GM23248 (cell line): ENCODE measurements around the gene DNAJB5.

Experiments
- EZH2 ChIP-seq: fragments of 200-600 bp; sonication (generic); IDR thresholded peaks from 2 replicates; pipeline ENCODE4 v1.6.1; 2018; ENCODE audit warnings: antibody characterized with exemption, mild to moderate bottlenecking; ENCODE audit not compliant: insufficient read depth, poor library complexity, severe bottlenecking
- EZH2phosphoT487 ChIP-seq: fragments of 200-600 bp; sonication (generic); IDR thresholded peaks from 2 replicates; pipeline ENCODE4 v1.6.1; 2018; ENCODE audit warnings: antibody characterized with exemption, moderate library complexity, mild to moderate bottlenecking, low read depth; ENCODE audit not compliant: insufficient read depth

- TF ChIP-seq EZH2phosphoT487 (no peak), EZH2 (no peak)
These were observed at the start of gene DNAJB5 for GRCh38 chr9:34989003-34989945.
